HPDE6-E6E7 (cell line): Measurements from ENCODE around the gene ITGB3.
"Not testable (repeated sequence)": the region's sequence is repeated elsewhere in the genome, so short reads cannot be mapped to it uniquely, and the experiment has no call there.

ENCODE experiments used
- DNase-seq: peaks from one replicate; pipeline ENCODE4 v3.0.0; 2011; ENCODE audit warnings: missing footprints; ENCODE audit errors: extremely low spot score

The ITGB3 gene

GRCh38 chr17:47253541-47254402 lies at the start of gene ITGB3:
Gene ITGB3 (plus strand): TSS chr17:47253827. CDS start chr17:47253862, 35 bp downstream.
- peak; percentile 62 for DNase-seq

DNA sequence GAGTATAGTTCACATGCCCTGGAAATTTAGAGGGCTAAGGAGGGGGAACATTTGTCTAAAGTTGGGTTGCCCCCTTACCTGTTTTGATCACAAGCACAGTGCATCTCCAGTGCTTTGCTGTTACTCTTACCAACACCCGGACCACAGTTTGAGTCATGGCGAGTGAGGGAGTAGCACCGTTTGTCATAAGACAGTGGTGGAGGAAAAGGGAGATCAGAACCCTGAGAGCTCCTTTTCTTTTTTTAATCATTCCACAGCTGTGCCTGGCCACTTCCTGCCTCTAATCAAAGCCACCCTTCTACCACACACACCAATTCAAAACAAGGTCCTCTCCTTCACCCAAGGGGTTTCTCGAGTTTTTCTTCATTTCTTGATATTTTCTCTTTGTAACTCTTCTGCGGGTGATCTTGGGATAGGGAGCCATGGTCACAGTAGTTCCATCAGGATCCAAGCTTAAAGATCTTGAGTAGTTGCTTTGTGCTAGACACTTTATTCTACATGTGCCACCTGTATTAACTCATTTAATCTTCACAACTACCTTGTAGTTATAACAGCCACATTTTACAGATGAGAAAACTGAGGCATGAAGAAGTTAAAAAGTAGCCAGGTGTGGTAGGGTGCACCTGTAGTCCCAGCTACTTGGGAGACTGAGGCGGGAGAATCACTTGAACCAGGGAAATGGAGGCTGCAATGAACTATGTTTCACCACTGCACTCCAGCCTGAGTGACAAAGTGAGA lies 49.5 kb upstream of the ITGB3 start:
- no peak for DNase-seq

DNA sequence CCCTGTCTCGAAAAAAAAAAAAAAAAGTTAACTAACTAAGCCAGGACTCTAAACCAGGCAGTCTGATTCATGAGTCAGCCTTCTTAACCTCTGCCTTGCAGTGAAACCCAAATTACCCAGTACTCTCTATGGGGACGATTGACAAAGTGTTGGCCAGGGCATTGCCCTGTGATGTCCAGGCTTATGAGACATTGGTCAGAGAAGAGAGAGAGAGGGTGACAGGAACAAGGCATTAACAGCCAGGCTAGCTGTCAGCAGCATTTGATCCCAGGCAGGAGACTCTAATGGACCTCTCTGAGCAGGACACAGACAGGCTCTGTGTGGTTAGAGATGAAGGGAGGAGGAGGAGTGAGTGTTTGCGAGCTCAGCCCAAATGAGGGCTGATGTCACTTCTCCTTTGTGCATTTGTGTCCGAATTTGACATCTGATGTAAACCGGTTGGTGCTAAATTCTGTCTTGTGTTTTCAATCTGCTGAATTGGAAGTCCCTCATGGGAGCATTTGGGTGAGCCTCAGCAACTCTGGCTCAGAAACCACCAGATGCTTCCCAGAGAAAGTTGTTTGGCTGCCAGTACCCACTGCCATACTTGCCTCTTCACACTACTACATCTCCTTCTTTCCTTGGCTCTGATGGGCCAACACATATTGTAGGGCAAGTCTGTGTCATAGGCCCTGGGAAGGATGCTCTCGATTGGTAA lies 48.8 kb upstream of the ITGB3 start:
- DNase-seq = no peak

DNA sequence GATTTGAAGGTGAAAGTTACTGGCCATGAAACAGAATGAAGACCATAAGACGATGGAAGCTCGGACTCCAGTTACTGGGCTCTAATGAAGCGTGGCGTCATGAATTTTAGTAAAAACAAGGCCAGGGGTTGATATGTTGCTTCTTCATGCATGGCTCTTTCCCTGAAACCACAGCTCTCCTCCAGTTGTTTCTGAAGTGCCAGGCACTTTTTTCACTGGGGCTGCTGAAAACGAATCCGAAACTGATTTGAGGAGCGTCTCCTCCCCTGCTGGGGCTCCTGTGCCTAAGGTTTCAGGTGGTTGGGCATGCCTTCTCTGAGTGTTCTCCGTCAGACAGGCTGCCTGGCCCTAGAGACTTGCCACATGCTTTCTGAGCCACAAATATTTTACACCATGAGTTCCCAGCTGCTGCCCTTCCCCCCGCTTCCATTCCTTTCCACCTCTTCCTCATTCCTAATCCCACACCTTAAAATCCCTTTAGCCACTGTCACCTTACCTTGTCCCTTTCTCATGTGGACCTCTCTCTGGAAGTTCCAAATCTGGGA lies 48.1 kb upstream of the ITGB3 start:
- no peak for DNase-seq

DNA sequence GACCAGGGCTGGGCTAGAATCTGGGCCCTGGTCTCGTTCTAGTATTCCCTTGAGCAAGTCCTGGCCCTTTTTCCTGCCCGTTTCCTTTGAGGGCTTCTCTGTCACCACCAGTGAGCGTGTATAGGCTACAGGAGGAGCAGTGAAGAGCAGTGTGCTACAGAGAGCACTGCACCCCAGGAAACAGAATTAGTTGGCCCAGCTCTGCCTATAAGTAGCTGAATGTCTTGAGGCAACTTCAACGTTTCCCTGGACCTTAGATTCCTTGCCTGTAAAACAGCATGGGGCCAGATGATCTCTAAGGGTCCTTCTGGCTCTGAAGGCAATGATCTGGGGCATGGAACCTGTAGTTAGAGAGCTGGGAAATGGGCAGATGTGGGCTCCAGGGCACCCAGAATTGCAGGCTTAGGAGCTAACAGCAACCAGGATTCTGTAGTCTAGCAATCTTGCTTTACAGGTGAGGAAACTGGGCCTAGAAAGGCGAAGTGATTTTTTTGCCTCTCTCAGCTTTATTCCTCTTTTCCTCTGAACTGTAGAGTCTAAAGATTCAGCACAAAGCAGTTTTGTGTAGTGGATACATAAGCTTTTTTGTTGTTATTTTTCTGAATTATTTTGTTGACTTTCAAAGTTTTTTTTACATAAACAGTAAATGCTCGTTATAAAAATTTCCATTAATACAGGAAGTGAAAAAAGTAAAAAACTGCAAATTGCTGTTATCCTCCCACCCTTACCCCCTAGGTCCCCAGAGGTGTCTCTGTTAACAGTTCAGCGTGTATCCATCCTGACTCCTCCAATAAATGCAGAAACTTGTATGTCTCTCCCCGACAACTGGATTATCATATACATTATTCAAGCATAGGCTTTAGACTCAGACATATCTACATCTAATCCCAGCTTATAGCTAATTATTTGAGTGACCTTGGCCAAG lies 46.2 kb upstream of the ITGB3 start:
- DNase-seq = no peak

GRCh38 chr17:47208744-47209488 lies 44.7 kb upstream of the ITGB3 start, which contains the start of gene MYL4:
Gene MYL4 (plus strand): TSS chr17:47209348. CDS start chr17:47209423, 75 bp downstream.
- DNase-seq = no peak

DNA sequence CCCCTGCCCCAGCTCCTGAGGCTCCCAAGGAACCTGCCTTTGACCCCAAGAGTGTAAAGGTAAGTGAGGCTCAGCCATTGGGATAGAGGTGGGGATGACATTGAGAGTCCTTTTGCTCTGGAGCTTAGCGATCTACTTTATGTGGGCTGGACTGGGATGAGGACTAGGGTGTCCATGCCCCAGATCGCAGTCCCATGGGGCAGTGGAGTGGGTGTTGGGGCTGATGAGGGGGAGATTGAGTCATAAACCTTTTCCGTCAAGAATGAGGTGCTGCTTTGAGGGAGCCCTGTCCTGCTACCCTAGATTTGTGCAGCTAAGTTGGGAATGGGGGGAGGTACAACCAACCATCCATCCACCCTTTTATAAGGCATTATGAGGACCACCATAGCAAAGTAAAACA lies 44.1 kb upstream of the ITGB3 start:
- DNase-seq = no peak

DNA sequence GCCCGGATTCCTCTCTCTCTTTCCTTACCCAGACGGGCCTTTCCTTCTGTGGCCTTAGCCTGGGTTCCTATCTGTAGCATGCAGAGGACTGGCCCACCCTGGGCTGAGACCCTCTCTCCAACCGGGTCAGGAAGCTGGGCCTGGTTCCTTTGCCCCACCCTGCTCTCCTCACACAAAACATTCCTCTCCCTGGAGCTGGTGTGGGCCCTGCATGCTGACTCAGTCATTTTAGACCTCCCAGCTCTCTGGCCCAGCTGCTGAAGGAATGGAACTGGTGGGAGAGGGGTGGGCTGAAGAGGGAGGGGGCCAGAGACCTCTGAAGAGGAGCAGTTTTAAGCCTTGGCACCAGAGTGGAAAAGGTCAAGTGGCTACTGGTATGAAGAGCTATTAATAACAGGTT lies 43.5 kb upstream of the ITGB3 start:
- DNase-seq = no peak

DNA sequence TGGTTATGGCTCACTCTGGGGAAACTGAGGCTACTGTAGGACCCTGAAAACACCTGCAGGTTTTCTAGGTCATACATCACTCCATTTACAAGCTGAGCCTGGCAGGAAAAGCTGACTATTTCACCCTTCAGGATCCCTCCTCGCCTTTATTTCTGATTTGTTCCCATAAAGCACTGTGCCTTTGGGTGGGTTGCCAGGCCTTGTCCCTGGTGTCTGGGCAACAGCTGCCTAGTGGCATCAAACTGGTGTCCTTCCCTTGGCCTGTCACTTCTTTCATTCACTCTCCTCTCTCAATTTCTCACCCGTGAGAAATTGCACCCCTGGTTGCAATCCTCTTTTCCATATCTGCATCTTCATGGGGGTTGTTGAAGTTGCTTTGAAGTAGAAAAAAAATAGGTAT lies 42.8 kb upstream of the ITGB3 start:
- DNase-seq = no peak

- no peak for DNase-seq
These were observed 41.2 kb upstream of the ITGB3 start for GRCh38 chr17:47212458-47212857.

DNA sequence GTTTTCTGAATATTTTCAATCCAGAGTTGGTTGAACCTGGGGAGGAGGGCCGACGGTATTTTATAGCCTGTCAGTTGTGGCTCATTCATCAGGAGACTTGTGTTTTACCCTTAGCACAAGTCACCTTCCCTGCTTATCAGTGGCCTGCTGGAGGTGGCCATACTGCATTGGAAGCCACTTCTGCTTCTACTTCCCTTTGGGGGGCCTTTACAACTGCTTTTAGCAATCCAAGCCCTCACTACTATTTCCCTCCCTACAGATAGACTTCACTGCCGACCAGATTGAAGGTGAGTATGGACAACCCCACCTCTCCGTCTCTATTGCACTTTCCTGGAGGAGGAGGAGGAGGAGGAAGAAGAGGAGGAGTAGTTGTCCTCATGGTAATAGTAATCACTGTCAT lies 40.1 kb upstream of the ITGB3 start:
- DNase-seq = no peak

DNA sequence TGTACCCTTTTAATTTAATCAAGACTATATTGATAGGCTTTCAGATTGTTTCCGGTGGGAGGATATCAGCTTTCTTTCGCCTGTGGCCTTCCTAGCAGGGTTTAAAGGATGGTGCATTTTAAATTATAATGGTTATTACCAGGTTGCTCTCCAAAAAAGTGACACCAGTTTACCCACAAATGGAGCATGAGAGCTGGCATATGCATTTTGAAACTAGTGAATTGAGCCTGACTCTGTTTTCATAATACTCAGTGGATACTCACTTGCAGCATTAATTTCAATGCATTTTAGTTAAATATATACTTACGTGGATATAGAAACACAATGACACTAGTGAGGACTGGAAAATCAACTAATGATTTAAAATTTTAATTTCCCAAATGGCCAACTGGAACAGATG lies 38.7 kb upstream of the ITGB3 start:
- no peak for DNase-seq

DNA sequence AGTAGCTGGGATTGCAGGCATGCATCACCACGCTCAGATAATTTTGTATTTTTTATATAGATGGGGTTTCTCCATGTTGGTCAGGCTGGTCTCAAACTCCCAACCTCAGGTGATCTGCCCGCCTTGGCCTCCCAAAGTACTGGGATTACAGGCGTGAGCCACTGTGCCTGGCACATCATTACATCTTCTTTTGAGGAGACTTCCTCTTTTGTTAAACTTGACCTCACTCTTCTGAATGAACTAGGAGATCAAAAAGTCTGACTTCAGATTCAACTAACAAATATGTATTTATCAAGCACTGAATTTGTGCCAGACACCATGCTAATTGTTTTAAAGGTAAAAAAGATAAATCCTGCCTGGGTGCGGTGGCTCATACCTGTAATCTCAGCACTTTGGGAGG lies 36.8 kb upstream of the ITGB3 start:
- not testable (repeated sequence) for DNase-seq

DNA sequence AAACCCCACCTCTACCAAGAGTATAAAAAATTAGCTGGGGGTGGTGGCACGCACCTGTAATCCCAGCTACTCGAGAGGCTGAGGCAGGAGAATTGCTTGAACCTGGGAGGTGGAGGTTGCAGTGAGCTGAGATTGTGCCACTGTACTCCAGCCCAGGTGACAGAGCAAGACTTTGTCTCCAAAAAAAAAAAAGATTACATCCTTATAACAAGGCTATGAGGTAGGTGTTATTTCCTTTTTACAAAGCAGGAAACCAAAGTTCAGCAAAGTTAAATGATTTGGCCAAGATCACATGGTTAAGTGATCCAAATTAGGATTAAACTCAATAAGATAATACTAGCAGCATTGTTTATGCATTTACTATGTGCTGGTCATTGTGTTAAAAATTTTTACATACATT lies 36.3 kb upstream of the ITGB3 start:
- not testable (repeated sequence) for DNase-seq

DNA sequence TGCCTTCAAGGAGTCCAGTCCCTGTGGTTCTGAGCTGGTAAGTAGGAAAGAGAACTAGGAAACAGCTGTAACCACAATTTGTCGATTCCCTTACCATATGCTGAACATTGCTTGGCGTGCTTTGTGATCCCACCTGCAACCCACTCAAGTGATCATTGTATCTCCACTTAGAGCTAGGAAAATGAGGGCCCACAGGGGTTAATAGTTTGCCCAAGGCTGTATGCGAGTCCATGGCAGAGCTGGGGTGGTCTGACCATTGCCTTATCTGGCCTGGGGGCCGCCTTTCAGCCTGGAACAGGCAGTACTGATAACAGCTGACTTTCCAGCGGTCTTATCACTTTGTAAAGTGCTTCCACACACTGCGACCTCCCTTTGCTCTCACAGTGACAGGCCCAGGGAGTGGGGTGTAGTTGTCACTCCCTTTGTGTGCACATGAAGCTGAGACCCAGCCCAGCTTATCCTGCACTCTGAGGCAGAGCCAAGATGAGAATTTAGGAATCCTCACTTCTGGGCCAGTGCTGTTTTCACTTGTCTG lies 34.7 kb upstream of the ITGB3 start:
- no peak for DNase-seq

- no peak for DNase-seq
These were observed 33.8 kb upstream of the ITGB3 start for GRCh38 chr17:47219621-47220475.

GRCh38 chr17:47220531-47220999 lies 33.1 kb upstream of the ITGB3 start:
- DNase-seq = no peak

- no peak for DNase-seq
These were observed 32.5 kb upstream of the ITGB3 start for GRCh38 chr17:47221154-47221553.

DNA sequence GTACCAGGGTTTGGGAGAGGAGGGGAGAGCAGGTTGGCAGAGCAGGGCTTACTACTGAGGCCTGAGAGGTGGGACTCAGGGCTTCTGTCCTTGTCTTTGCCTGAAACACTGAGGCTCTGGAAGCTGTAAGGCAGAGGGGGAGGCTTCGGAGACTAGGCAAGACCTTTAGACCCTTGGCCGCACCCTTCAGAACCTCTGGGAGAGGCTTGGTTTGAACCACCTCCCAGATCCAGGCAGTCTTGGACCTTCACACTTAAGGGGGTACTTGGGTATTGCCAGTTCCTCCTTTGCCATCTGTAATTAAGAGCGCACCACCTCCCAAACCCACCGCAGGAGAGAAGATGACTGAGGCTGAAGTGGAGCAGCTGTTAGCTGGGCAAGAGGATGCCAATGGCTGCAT lies 31.6 kb upstream of the ITGB3 start:
- DNase-seq = no peak
